ENCODE measurements around the gene LEPR.

DNA sequence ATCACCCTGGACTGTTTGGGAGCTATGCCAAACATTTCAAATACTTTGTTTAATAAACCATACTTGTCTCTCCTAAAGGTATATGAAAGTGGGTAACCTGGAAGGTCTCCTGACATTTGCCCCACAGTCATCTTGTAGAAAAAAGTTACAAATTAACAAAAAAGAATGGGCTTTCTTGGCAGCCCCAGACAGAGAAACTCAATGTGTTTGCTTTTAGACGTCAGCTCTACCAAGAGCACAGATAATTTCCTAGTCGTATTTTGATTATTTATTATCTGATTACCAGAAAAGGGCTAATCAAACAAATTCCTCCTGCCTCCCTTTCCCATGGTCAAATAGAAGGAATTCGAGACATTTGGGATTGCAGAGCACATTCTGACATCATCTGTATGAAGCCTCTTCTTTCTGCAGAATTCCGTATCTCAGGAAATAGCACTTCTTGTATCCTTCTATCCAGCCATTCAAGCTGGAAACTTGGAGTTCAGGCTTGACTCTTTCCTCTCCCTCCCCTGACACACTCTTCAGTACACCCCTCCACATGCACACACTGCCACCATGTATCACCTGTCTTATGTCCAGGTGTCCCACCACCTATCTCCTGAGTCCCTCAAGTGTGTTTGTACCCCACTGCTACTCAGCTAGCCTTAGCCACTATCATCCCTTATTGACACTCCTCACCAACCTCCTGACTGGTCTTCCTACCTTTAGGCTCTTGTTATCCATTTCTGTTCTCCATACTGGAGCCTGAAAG lies 42.8 kb upstream of the LEPR start:
- TF ChIP-seq EZH2 (IDR thresholded peaks at IDR 0.05; ENCODE audit: borderline replicate concordance, low read depth, low read length, poor library complexity, severe bottlenecking) = no peak
- TF ChIP-seq, protein P1, sequence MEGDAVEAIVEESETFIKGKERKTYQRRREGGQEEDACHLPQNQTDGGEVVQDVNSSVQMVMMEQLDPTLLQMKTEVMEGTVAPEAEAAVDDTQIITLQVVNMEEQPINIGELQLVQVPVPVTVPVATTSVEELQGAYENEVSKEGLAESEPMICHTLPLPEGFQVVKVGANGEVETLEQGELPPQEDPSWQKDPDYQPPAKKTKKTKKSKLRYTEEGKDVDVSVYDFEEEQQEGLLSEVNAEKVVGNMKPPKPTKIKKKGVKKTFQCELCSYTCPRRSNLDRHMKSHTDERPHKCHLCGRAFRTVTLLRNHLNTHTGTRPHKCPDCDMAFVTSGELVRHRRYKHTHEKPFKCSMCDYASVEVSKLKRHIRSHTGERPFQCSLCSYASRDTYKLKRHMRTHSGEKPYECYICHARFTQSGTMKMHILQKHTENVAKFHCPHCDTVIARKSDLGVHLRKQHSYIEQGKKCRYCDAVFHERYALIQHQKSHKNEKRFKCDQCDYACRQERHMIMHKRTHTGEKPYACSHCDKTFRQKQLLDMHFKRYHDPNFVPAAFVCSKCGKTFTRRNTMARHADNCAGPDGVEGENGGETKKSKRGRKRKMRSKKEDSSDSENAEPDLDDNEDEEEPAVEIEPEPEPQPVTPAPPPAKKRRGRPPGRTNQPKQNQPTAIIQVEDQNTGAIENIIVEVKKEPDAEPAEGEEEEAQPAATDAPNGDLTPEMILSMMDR (conservative IDR thresholded peaks at IDR 0.05; ENCODE audit: low read depth, low read length) = no peak

Data from A673 (cell line).